ENCODE results near the gene FHOD1. TPM values are rescaled to one million over a fixed set of nuclear protein-coding genes. Genes with fewer than 3 reads are reported as not detected.

The FHOD1 gene
- total and polyA plus RNA-seq, 9 of the 15 experiments (the other 6 are each of a cell fraction or from before 2014, with no cell fraction given), result 18.7 to 126 (median 32.3) TPM

- TF ChIP-seq E2F1 (CRISPR knock-in tag; IDR thresholded peaks at IDR 0.05), result no peak
- no peak for TF ChIP-seq ZNF830 (CRISPR knock-in tag; IDR thresholded peaks at IDR 0.05)
- TF ChIP-seq THAP12 (CRISPR knock-in tag; IDR thresholded peaks at IDR 0.05), result no peak
- no peak for TF ChIP-seq ZNF280B (CRISPR knock-in tag; IDR thresholded peaks at IDR 0.05)
- no peak for TF ChIP-seq HDAC3 (IDR thresholded peaks at IDR 0.05; ENCODE audit: borderline replicate concordance, partially characterized antibody)
- TF ChIP-seq MBD1 (CRISPR knock-in tag; IDR thresholded peaks at IDR 0.05), result no peak
- peak; percentile 69; the same call in 1 of the 2 replicates for TF ChIP-seq FOXP1 (CRISPR knock-in tag; IDR thresholded peaks at IDR 0.05)
- TF ChIP-seq PYGO2 (tag; IDR thresholded peaks at IDR 0.05), result no peak
- no peak for TF ChIP-seq STAT5B (CRISPR knock-in tag; IDR thresholded peaks at IDR 0.05)
- TF ChIP-seq ZNF431 (CRISPR knock-in tag; IDR thresholded peaks at IDR 0.05), result no peak
- peak; percentile 25; the same call in 1 of the 2 replicates for TF ChIP-seq POLR2AphosphoS5 (IDR thresholded peaks at IDR 0.05; ENCODE audit: control insufficient read depth, insufficient read depth, low read depth, low read length)
- no peak for TF ChIP-seq E4F1 (CRISPR knock-in tag; IDR thresholded peaks at IDR 0.05; ENCODE audit: borderline replicate concordance)
- no peak for TF ChIP-seq IRF1 (CRISPR knock-in tag; IDR thresholded peaks at IDR 0.05; ENCODE audit: borderline replicate concordance)
- TF ChIP-seq MCM7 (IDR thresholded peaks at IDR 0.05), result no peak
- no peak for TF ChIP-seq POLR2AphosphoS2 (IDR thresholded peaks at IDR 0.05; ENCODE audit: low read length)
- TF ChIP-seq RHOXF2B (CRISPR knock-in tag; conservative IDR thresholded peaks at IDR 0.05), result no peak
These were observed 6.0 kb downstream of the FHOD1 start (continued) for GRCh38 chr16:67241008-67241900.

All from K562 (cell line).